Lower leg skin (tissue), 4 donors: Measurements from ENCODE around the gene PLD1. TPM values are rescaled to one million over a fixed set of nuclear protein-coding genes. Genes with fewer than 3 reads are reported as not detected.

Source experiments
- DNase-seq, 2 donors: peaks; one replicate each; pipeline ENCODE4 v3.0.0-alpha.2; 2019; ENCODE audit warnings: low spot score in 2 of 2
- H3K4me3 ChIP-seq: fragments of 200-600 bp; sonication (generic); 2 replicates; pipeline ENCODE4 v1.5.1; 2017; ENCODE audit warnings: mild to moderate bottlenecking, low read depth; ENCODE audit not compliant: poor library complexity, severe bottlenecking
- POLR2A ChIP-seq, 2 donors: fragments of 450-650 bp; IDR thresholded peaks; one replicate each; pipeline ENCODE4 v1.6.1; 2016 to 2017; ENCODE audit warnings: antibody characterized with exemption in 2 of 2, mild to moderate bottlenecking in 1 of 2, moderate library complexity in 1 of 2
- WGBS, 2 donors: methylation state at CpG; one replicate each; pipeline ENCODE4 v1.1.5; 2018; 5-methylcytosine and 5-hydroxymethylcytosine counted together
- intact Hi-C: fragments of 100-400 bp; cut with DNase I; formaldehyde crosslinking; loops from one replicate; pipeline ENCODE4 v1.15.0; 2023; ENCODE audit warnings: low total_unique reads
- total RNA-seq, 4 donors: library from RNA; depleted of rRNA; stranded (reverse); fragments of >200 nt; gene quantifications; one replicate each; pipeline ENCODE4 v1.1.0, GENCODE V29; 2016
- TF ChIP-seq, protein P1 (sequence below), 3 donors: fragments of 450-650 bp; IDR thresholded peaks; one replicate each; pipeline ENCODE4 v1.5.1; 2016; ENCODE audit warnings: antibody characterized with exemption in 3 of 3, mild to moderate bottlenecking in 3 of 3, moderate library complexity in 2 of 3

PLD1 gene
- total RNA-seq, 4 donors from 2014 or later, result 26.4 to 55.8 (median 48.7) TPM

DNA sequence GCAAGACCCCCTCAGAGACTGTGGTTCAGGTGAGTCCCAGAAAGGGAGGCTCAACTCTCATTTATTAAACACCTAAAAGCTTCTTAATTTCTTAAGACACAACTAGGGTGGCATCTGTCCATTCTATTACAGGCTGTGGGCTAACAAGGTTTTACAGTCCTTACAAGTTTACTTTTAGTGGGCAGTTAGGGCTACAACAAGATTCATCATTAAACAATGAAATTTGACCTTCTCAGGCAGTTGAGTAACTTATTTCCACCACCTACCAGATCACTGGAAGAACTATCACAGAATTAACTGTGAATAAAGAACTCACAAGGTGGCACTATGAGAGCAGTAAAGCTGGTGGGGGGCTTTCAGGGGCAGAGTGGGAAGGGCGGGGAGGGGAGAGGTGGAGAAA lies 132.6 kb downstream of the PLD1 start:
- WGBS, 2 donors, result 95 to 100% methylated on average over 1 of the region's 1 CpG
- no peak for TF ChIP-seq POLR2A (IDR thresholded peaks at IDR 0.05)
- TF ChIP-seq, protein P1, sequence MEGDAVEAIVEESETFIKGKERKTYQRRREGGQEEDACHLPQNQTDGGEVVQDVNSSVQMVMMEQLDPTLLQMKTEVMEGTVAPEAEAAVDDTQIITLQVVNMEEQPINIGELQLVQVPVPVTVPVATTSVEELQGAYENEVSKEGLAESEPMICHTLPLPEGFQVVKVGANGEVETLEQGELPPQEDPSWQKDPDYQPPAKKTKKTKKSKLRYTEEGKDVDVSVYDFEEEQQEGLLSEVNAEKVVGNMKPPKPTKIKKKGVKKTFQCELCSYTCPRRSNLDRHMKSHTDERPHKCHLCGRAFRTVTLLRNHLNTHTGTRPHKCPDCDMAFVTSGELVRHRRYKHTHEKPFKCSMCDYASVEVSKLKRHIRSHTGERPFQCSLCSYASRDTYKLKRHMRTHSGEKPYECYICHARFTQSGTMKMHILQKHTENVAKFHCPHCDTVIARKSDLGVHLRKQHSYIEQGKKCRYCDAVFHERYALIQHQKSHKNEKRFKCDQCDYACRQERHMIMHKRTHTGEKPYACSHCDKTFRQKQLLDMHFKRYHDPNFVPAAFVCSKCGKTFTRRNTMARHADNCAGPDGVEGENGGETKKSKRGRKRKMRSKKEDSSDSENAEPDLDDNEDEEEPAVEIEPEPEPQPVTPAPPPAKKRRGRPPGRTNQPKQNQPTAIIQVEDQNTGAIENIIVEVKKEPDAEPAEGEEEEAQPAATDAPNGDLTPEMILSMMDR (IDR thresholded peaks at IDR 0.05), result no peak
- intact Hi-C loops, result no loop called here
- no peak for DNase-seq
- no peak overlapping the region for H3K4me3 ChIP-seq

DNA sequence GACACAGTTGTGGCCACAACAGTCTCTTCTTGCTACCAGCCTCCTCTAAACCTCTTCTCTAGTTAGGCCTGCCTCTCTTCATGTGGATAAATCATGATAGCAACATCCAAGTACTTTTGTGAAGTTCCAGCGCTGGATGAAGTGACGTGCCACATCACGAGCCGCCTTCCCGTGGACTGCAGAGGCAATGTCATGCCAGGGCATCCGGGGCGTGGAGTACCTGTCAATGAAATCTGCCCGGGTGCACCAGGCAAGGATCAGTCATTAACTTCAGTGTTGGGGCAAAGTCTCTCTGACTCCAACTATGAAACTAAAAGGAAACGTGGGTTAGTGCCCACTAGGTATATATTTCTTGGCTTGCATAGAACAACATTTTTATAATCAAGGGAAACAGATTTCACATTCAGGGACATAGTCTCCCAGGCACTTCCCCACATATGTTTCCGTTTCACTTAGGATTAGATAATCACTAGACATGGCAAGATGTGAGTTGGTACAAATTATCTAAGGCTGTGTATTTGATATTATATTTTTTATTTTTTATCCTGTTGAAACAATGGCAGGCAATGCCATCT lies 133.6 kb downstream of the PLD1 start:
- intact Hi-C loops, result no loop called here
- TF ChIP-seq, protein P1 (IDR thresholded peaks at IDR 0.05), result no peak
- TF ChIP-seq POLR2A (IDR thresholded peaks at IDR 0.05), result no peak
- no peak overlapping the region for H3K4me3 ChIP-seq
- DNase-seq, result peak in 1 of 2 donors; percentile 86
- 86 to 87% methylated on average over 10 of the region's 10 CpGs for WGBS, 2 donors

DNA sequence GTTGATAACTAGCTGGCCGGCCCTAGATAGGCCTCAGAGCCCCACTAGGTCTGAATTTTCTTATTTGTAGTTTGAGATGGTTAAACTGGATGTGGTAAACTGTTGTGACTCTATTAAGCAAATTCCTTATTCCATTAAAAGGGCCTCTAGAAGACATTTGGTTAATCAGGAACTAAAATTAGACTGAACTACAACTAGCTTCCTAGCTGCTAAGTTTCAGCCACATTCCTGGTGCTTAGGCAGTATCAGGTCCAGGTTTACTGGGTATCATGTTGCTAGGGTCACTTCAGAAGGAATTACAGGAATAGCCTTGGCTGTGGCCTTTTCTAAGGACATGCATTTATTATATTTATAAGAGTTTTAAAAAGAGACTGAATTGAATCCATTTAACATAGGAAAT lies 136.3 kb downstream of the PLD1 start:
- no peak for TF ChIP-seq POLR2A (IDR thresholded peaks at IDR 0.05)
- TF ChIP-seq, protein P1 (IDR thresholded peaks at IDR 0.05), result no peak
- intact Hi-C loops, result no loop called here
- no peak overlapping the region for H3K4me3 ChIP-seq
- no peak for DNase-seq
- 90 to 100% methylated on average over 1 of the region's 1 CpG for WGBS, 2 donors

DNA sequence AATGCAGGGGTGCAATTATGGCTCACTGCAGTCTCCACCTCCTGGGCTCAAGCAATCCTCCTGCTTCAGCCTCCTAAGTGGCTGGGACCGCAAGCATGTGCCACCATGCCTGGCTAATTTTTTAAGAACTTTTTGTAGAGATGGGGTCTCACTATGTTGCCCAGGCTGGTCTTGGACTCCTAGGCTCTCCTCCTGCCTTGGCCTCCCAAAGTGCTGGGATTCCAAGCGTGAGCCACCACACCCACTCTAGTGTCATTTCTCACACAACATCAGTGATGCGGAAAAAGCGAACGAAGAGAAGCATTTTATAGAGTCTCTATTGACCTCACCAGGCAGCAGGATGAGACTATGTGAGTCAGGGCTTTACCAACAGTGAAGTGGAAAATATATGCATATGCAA lies 137.7 kb downstream of the PLD1 start:
- no peak for TF ChIP-seq POLR2A (IDR thresholded peaks at IDR 0.05)
- TF ChIP-seq, protein P1 (IDR thresholded peaks at IDR 0.05), result no peak
- intact Hi-C loops, result no loop called here
- no peak overlapping the region for H3K4me3 ChIP-seq
- no peak for DNase-seq
- 94 to 95% methylated on average over 5 of the region's 5 CpGs for WGBS, 2 donors

DNA sequence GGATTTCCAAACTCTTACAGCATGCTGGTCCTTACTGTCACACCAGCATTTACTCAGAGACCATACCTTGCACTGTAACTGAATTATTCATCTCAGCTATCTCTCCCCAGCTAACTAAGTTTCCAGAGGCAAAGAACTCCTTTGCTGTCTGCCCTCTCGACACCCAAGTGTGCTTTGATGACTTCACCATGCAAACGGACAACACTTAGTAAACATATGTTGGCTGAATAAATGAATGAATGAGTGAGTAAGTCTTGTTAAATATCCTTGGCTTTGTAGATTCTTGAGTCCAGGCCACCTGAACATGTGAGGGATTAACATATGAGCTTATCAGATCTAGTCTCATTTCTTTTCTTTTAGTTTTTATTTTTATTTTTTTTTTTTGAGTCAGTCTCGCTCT lies 138.2 kb downstream of the PLD1 start:
- TF ChIP-seq, protein P1 (IDR thresholded peaks at IDR 0.05), result no peak
- TF ChIP-seq POLR2A (IDR thresholded peaks at IDR 0.05), result no peak
- DNase-seq, result no peak
- no peak overlapping the region for H3K4me3 ChIP-seq
- WGBS, 2 donors, result 77 to 83% methylated on average over 3 of the region's 3 CpGs
- intact Hi-C loops, result no loop called here

DNA sequence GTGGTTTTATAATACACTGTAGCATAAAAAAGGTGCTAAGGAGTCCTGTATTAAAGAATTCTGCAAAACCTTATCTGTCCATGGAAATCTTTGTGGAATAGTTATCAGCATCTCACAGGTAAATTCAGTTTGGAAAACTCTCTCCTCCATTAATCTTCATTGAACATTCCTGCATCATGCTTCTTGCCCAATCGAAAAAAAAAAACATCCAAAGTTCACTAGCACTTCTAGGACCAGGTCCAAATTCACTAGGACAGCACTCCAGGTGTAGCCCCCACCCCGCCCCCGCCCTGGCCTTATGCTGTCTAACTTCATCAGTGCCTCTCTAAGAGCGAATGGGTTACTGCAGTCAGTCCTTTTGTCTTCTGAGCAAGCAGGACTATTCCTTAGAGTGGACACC lies 138.6 kb downstream of the PLD1 start:
- DNase-seq, result no peak
- intact Hi-C loops, result no loop called here
- 95% methylated on average over 4 of the region's 4 CpGs for WGBS, 2 donors
- TF ChIP-seq POLR2A (IDR thresholded peaks at IDR 0.05), result no peak
- TF ChIP-seq, protein P1 (IDR thresholded peaks at IDR 0.05), result no peak
- no peak overlapping the region for H3K4me3 ChIP-seq
